HFFc6 (cell line): ENCODE measurements around the gene IMMP2L. TPM values are rescaled to one million over a fixed set of nuclear protein-coding genes. Genes with fewer than 3 reads are reported as not detected.

Source experiments
- DNase-seq: peaks from one replicate; pipeline ENCODE4 v3.0.0-alpha.2; 2018
- H3K27ac Mint-ChIP-seq: 2 replicates; pipeline ENCODE4 v1.8.0; 2020; ENCODE audit warnings: mild to moderate bottlenecking, mixed read lengths
- H3K27me3 Mint-ChIP-seq: 2 replicates; pipeline ENCODE4 v1.8.0; 2021; ENCODE audit warnings: mild to moderate bottlenecking, moderate library complexity, mixed read lengths; ENCODE audit not compliant: insufficient read depth
- H3K36me3 Mint-ChIP-seq: 2 replicates; pipeline ENCODE4 v1.8.0; 2021; ENCODE audit warnings: low read depth, mixed read lengths
- H3K4me1 Mint-ChIP-seq: 2 replicates; pipeline ENCODE4 v1.8.0; 2020; ENCODE audit warnings: low read depth, mixed read lengths
- H3K4me3 Mint-ChIP-seq: 2 replicates; pipeline ENCODE4 v1.8.0; 2020; ENCODE audit warnings: mild to moderate bottlenecking, moderate library complexity, mixed read lengths
- H3K9me3 Mint-ChIP-seq: 2 replicates; pipeline ENCODE4 v1.8.0; 2020; ENCODE audit warnings: mild to moderate bottlenecking, mixed read lengths
- CTCF ChIP-seq: fragments of 200-600 bp; sonication (generic); IDR thresholded peaks from 2 replicates; pipeline ENCODE4 v1.5.0; 2021; ENCODE audit warnings: antibody characterized with exemption, mild to moderate bottlenecking
- total RNA-seq, 6 experiments: library from RNA; stranded (reverse); fragmentation: NEBNext Ultra II Directional; extraction: Animal tissue kit (Norgen Biotek cat#: 25700); gene quantifications; 2 replicates in 1 of 6; 3 replicates in 5 of 6; pipeline ENCODE4 v1.2.3, GENCODE V29; 2021

Gene IMMP2L
- total RNA-seq, 6 experiments from 2014 or later: 7.2 to 13.6 (median 10.1) TPM

GRCh38 chr7:111228437-111228836, 333.9 kb downstream of the IMMP2L start:
- peaks cover 2% of the 10 kb centered on the region; the same call in 1 of the 2 replicates for H3K27me3 Mint-ChIP-seq
- TF ChIP-seq CTCF: no peak
- H3K27ac Mint-ChIP-seq: no peak overlapping the region
- no peak overlapping the region for H3K4me3 Mint-ChIP-seq
- no peaks in the 10 kb centered on the region for H3K9me3 Mint-ChIP-seq
- no peak for DNase-seq
- H3K36me3 Mint-ChIP-seq: no peaks in the 10 kb centered on the region
- H3K4me1 Mint-ChIP-seq: peaks cover 34% of the 10 kb centered on the region

GRCh38 chr7:111226800-111227199, 335.5 kb downstream of the IMMP2L start:
- DNase-seq: no peak
- no peaks in the 10 kb centered on the region for H3K36me3 Mint-ChIP-seq
- H3K27me3 Mint-ChIP-seq: peaks cover 2% of the 10 kb centered on the region; the same call in 1 of the 2 replicates
- peaks cover 29% of the 10 kb centered on the region for H3K4me1 Mint-ChIP-seq
- H3K27ac Mint-ChIP-seq: no peak overlapping the region
- H3K4me3 Mint-ChIP-seq: no peak overlapping the region
- TF ChIP-seq CTCF: no peak
- no peaks in the 10 kb centered on the region for H3K9me3 Mint-ChIP-seq

GRCh38 chr7:111224354-111225231, 337.7 kb downstream of the IMMP2L start:
- Mint-ChIP-seq H3K9me3 (no peaks in the 10 kb centered on the region), H3K4me3 (no peak overlapping the region), H3K4me1 (peaks cover 9% of the 10 kb centered on the region), H3K36me3 (no peaks in the 10 kb centered on the region), H3K27ac (no peak overlapping the region), H3K27me3 (peaks cover 2% of the 10 kb centered on the region; the same call in 1 of the 2 replicates)
- DNase-seq: no peak
- TF ChIP-seq CTCF: no peak

- Mint-ChIP-seq H3K9me3 (no peaks in the 10 kb centered on the region), H3K27me3 (no peaks in the 10 kb centered on the region), H3K4me1 (peaks cover 6% of the 10 kb centered on the region; the same call in 1 of the 2 replicates), H3K36me3 (no peaks in the 10 kb centered on the region), H3K4me3 (no peak overlapping the region), H3K27ac (no peak overlapping the region)
- no peak for DNase-seq
- TF ChIP-seq CTCF: no peak
Measured at GRCh38 chr7:111223802-111224253, 338.5 kb downstream of the IMMP2L start.

GRCh38 chr7:111215550-111215949, 346.7 kb downstream of the IMMP2L start:
- H3K27me3 Mint-ChIP-seq: no peaks in the 10 kb centered on the region
- no peak overlapping the region for H3K27ac Mint-ChIP-seq
- DNase-seq: no peak
- no peak overlapping the region for H3K4me3 Mint-ChIP-seq
- no peaks in the 10 kb centered on the region for H3K9me3 Mint-ChIP-seq
- H3K4me1 Mint-ChIP-seq: peaks cover 22% of the 10 kb centered on the region
- peaks cover 6% of the 10 kb centered on the region for H3K36me3 Mint-ChIP-seq
- TF ChIP-seq CTCF: no peak
